Measurements from ENCODE around the gene SLC35C1.
A peak's percentile ranks its signal among the peaks of the same experiment; 100 is the strongest.
"Not testable (repeated sequence)": the region's sequence is repeated elsewhere in the genome, so short reads cannot be mapped to it uniquely, and the experiment has no call there.

SLC35C1 gene

DNA sequence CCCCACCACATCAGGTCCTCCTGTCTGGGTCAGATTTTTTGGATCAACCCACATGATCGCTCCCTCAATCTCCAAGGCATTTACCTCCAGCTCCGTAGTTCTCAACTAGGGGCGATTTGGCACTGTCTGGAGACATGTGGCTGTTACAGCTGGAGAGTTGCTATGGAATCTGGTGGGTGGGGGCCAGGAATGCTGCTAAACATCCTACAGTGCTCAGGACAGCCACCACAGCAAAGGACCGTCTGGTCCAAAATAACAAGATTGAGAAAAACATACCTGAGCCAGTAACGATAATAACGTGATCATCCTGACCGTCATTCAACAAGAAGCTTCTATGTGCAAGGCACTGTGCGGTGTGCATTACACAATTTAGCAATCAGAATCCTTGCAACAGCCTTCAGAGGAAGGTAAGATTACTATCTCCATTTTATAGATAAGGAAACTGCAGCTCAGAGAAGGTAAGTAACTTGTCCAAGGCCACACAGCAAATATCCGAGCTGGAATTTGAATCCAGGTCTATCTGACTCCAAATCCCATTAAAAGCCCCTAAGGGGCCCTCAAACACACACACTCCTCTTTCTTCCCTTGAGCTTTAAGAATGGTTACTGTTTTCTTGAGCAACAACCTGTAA lies 28.0 kb downstream of the SLC35C1 start:
- Histone ChIP-seq H3K4me3 (ENCODE audit: low read depth, low read length) (no peak overlapping the region), H2AFZ (ENCODE audit: low read length, unreplicated experiment) (no peak overlapping the region)

DNA sequence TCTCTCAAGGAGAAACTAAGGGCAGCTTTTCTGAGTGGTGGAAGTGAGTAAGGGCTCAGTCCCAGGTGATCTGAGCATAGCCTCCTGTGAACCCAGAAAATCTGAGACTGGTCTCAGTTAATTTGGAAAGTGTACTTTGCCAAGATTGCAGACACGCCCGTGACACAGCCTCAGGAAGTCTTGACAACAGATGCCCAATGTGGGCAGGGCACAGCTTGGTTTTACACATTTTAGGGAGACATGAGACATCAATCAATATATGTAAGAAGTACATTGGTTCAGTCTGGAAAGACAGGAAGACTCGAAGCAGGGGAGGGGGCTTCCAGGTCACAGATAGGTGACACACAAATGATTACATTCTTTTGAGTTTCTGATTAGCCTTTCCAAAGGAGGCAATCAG lies 28.8 kb downstream of the SLC35C1 start:
- Histone ChIP-seq H3K36me3 (ENCODE audit: insufficient read depth, low read length) (no peaks in the 10 kb centered on the region), H3K4me1 (ENCODE audit: control insufficient read depth, insufficient read depth, low read length, unreplicated experiment) (no peaks in the 10 kb centered on the region), H3K4me3 (ENCODE audit: low read depth, low read length) (no peak overlapping the region), H3K27me3 (ENCODE audit: insufficient read depth, low read length) (peaks cover 9% of the 10 kb centered on the region), H3K79me2 (ENCODE audit: control insufficient read depth, insufficient read depth, low read length, unreplicated experiment) (no peaks in the 10 kb centered on the region), H2AFZ (ENCODE audit: low read length, unreplicated experiment) (no peak overlapping the region), H3K27ac (ENCODE audit: low read depth, low read length) (no peak overlapping the region)

More for the DNA sequence above, 28.0 kb downstream of the SLC35C1 start:
- Histone ChIP-seq H3K27ac (ENCODE audit: low read depth, low read length) (no peak overlapping the region), H3K79me2 (ENCODE audit: control insufficient read depth, insufficient read depth, low read length, unreplicated experiment) (no peaks in the 10 kb centered on the region), H3K27me3 (ENCODE audit: insufficient read depth, low read length) (peaks cover 17% of the 10 kb centered on the region), H3K4me1 (ENCODE audit: control insufficient read depth, insufficient read depth, low read length, unreplicated experiment) (no peaks in the 10 kb centered on the region), H3K36me3 (ENCODE audit: insufficient read depth, low read length) (no peaks in the 10 kb centered on the region)

- no peak overlapping the region for H3K27ac ChIP-seq (ENCODE audit: low read depth, low read length)
- no peaks in the 10 kb centered on the region for H3K4me1 ChIP-seq (ENCODE audit: control insufficient read depth, insufficient read depth, low read length, unreplicated experiment)
- H3K4me3 ChIP-seq (ENCODE audit: low read depth, low read length), result no peak overlapping the region
- peaks cover 8% of the 10 kb centered on the region for H3K27me3 ChIP-seq (ENCODE audit: insufficient read depth, low read length)
- H3K79me2 ChIP-seq (ENCODE audit: control insufficient read depth, insufficient read depth, low read length, unreplicated experiment), result no peaks in the 10 kb centered on the region
- H3K36me3 ChIP-seq (ENCODE audit: insufficient read depth, low read length), result no peaks in the 10 kb centered on the region
- no peak overlapping the region for H2AFZ ChIP-seq (ENCODE audit: low read length, unreplicated experiment)
Measured at GRCh38 chr11:45834298-45834756, 29.4 kb downstream of the SLC35C1 start.

DNA sequence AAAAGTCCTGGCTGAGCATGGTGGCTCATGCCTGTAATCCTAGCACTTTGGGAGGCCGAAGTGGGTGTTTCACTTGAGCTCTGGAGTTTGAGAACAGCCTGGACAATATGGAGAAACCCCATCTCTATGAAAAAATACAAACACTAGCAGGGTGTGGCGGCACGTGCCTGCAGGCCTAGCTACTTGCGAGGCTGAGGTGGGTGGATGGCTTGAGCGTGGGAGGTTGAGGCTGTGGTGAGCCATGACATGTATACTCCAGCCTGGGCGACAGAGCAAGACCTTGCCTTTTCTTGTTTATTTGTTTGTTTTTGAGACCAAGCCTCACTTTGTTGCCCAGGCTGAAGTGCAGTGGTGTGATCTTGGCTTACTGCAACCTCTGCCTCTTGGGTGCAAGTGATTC lies 34.3 kb downstream of the SLC35C1 start:
- peaks cover 8% of the 10 kb centered on the region for H3K27me3 ChIP-seq (ENCODE audit: insufficient read depth, low read length)
- no peak overlapping the region for H2AFZ ChIP-seq (ENCODE audit: low read length, unreplicated experiment)
- no peak overlapping the region for H3K4me3 ChIP-seq (ENCODE audit: low read depth, low read length)
- H3K4me1 ChIP-seq (ENCODE audit: control insufficient read depth, insufficient read depth, low read length, unreplicated experiment), result peaks cover 3% of the 10 kb centered on the region
- H3K27ac ChIP-seq (ENCODE audit: low read depth, low read length), result no peak overlapping the region
- H3K79me2 ChIP-seq (ENCODE audit: control insufficient read depth, insufficient read depth, low read length, unreplicated experiment), result no peaks in the 10 kb centered on the region
- no peaks in the 10 kb centered on the region for H3K36me3 ChIP-seq (ENCODE audit: insufficient read depth, low read length)

DNA sequence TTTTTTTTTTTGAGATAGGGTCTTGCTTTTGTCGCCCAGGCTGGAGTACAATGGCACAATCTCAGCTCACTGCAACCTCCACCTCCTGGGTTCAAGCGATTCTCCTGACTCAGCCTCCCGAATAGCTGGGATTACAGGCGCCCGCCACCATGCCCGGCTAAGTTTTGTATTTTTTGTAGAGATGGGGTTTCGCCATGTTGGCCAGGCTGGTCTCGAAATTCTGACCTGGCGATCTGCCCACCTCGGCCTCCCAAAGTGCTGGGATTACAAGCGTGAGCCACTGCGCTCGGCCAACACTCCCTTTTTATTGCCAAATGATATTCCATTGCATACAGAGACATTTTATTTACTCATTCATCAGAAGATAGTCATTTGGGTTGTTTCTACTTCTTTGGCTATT lies 35.3 kb downstream of the SLC35C1 start:
- H2AFZ ChIP-seq (ENCODE audit: low read length, unreplicated experiment); H3K36me3 ChIP-seq (ENCODE audit: insufficient read depth, low read length); H3K4me1 ChIP-seq (ENCODE audit: control insufficient read depth, insufficient read depth, low read length, unreplicated experiment); H3K27ac ChIP-seq (ENCODE audit: low read depth, low read length); H3K4me3 ChIP-seq (ENCODE audit: low read depth, low read length); H3K79me2 ChIP-seq (ENCODE audit: control insufficient read depth, insufficient read depth, low read length, unreplicated experiment); H3K27me3 ChIP-seq (ENCODE audit: insufficient read depth, low read length): not testable (repeated sequence)

DNA sequence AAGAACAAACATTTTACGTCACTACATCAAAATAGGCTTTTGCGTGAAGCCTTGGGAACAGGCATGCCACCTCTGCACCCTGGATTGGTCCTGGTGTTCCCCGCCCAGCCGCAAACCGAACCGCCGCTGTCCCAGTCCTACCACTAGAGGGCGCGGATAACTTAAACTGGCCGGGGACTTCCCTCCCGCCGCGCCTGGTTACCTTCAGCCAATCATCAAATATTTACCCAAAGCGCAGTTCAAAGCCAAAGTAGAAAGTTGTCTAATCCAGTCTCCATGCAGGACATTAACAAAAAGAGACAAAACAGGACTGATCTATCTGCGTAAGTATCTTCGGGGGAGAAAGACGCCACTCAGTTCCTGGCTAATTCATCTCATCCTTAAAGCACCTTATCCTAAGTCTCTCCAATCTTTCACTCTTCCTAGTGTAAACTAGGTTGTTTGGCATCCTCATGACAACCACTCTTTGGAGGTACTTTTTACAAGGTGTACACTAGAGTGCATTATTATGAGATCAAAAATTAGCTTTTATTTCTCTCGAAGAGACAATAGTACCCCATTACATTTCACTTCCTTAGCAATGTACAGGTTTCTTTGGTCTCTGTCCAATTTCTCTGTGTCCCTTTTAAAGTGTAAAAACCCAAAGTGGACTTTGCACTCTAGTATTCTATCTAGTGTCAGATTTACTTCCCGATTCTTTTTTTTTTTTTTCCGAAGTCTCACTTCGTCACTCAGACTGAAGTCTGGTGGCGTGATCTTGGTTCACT lies 38.4 kb downstream of the SLC35C1 start:
- Histone ChIP-seq H2AFZ (ENCODE audit: low read length, unreplicated experiment) (peak overlapping the region; percentile 65), H3K27me3 (ENCODE audit: insufficient read depth, low read length) (no peaks in the 10 kb centered on the region), H3K27ac (ENCODE audit: low read depth, low read length) (peak overlapping the region; percentile 5; the same call in 1 of the 2 replicates), H3K79me2 (ENCODE audit: control insufficient read depth, insufficient read depth, low read length, unreplicated experiment) (peaks cover 3% of the 10 kb centered on the region), H3K4me3 (ENCODE audit: low read depth, low read length) (peak overlapping the region; percentile 52), H3K4me1 (ENCODE audit: control insufficient read depth, insufficient read depth, low read length, unreplicated experiment) (peaks cover 10% of the 10 kb centered on the region), H3K36me3 (ENCODE audit: insufficient read depth, low read length) (no peaks in the 10 kb centered on the region)

GRCh38 chr11:45844822-45845578 lies 40.1 kb downstream of the SLC35C1 start:
- Histone ChIP-seq H3K36me3 (ENCODE audit: insufficient read depth, low read length) (no peaks in the 10 kb centered on the region), H3K4me1 (ENCODE audit: control insufficient read depth, insufficient read depth, low read length, unreplicated experiment) (peaks cover 17% of the 10 kb centered on the region), H3K79me2 (ENCODE audit: control insufficient read depth, insufficient read depth, low read length, unreplicated experiment) (peaks cover 14% of the 10 kb centered on the region), H3K4me3 (ENCODE audit: low read depth, low read length) (no peak overlapping the region), H3K27me3 (ENCODE audit: insufficient read depth, low read length) (no peaks in the 10 kb centered on the region), H3K27ac (ENCODE audit: low read depth, low read length) (no peak overlapping the region), H2AFZ (ENCODE audit: low read length, unreplicated experiment) (no peak overlapping the region)

DNA sequence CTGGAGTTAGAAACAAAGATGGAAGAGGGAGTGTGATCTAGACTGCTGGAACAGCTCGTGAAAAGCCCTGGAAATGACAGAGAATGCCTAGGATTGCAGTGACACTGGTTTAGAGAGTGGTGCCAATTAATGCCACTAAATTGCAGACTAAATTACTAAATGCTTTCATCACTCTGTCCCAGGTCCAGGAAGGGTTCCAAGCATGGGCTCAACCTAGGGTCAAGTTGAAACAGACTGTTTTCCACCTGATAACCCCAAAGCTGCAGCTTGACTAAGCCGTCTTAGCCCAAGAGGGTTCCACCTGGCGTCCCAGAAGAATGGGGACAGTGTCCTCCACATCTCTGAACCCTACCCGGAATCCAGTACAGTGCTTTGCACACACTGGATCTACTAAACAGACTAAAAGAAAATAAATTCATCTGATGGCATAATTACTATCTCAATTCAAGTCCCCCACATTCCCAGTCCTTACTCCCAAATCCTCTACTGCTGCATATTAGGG lies 41.3 kb downstream of the SLC35C1 start:
- 0 out of 2 replicates have a peak overlapping the region, but pooled peaks have one; percentile 36 for H3K4me3 ChIP-seq (ENCODE audit: low read depth, low read length)
- peaks cover 14% of the 10 kb centered on the region for H3K79me2 ChIP-seq (ENCODE audit: control insufficient read depth, insufficient read depth, low read length, unreplicated experiment)
- peak overlapping the region; percentile 72; the same call in 1 of the 2 replicates for H3K27ac ChIP-seq (ENCODE audit: low read depth, low read length)
- H3K4me1 ChIP-seq (ENCODE audit: control insufficient read depth, insufficient read depth, low read length, unreplicated experiment), result peaks cover 17% of the 10 kb centered on the region
- no peaks in the 10 kb centered on the region for H3K36me3 ChIP-seq (ENCODE audit: insufficient read depth, low read length)
- H2AFZ ChIP-seq (ENCODE audit: low read length, unreplicated experiment), result peak overlapping the region; percentile 49
- no peaks in the 10 kb centered on the region for H3K27me3 ChIP-seq (ENCODE audit: insufficient read depth, low read length)

GRCh38 chr11:45846974-45847910 lies 42.3 kb downstream of the SLC35C1 start, which contains the start of gene CRY2:
Gene CRY2 (plus strand): TSS chr11:45847475. CDS start chr11:45847491, 16 bp downstream.
- Histone ChIP-seq H3K79me2 (ENCODE audit: control insufficient read depth, insufficient read depth, low read length, unreplicated experiment) (peaks cover 18% of the 10 kb centered on the region), H3K4me1 (ENCODE audit: control insufficient read depth, insufficient read depth, low read length, unreplicated experiment) (peaks cover 17% of the 10 kb centered on the region), H3K4me3 (ENCODE audit: low read depth, low read length) (peak within 1 kb of the TSS; percentile 92), H2AFZ (ENCODE audit: low read length, unreplicated experiment) (peak within 1 kb of the TSS; percentile 88), H3K36me3 (ENCODE audit: insufficient read depth, low read length) (no peaks in the 10 kb centered on the region), H3K27me3 (ENCODE audit: insufficient read depth, low read length) (no peaks in the 10 kb centered on the region), H3K27ac (ENCODE audit: low read depth, low read length) (peak within 1 kb of the TSS; percentile 73)

Measured in ACC112 (cell line).